Endometrial microvascular endothelial cells (primary cell): Measurements from ENCODE around the gene GCG. TPM values are rescaled to one million over a fixed set of nuclear protein-coding genes. Genes with fewer than 3 reads are reported as not detected.

ENCODE experiments used
- in situ Hi-C: cut with HindIII; loops from 2 replicates; pipeline ENCODE4 v1.10.0; 2017; ENCODE audit warnings: low sequenced_read_pairs, low pct_unique_long_range_greater_than_20kb; ENCODE audit errors: inconsistent ontology term
- total RNA-seq: library from RNA; depleted of rRNA; stranded (reverse); fragments of >200 nt; gene quantifications from one replicate; pipeline ENCODE4 v1.2.3, GENCODE V29; 2015; ENCODE audit errors: inconsistent ontology term

The GCG gene
- total RNA-seq, 1 donor from 2014 or later, result not detected

GRCh38 chr2:162155093-162155492, 3.0 kb upstream of the GCG start:
- in situ Hi-C loops, result no loop called here

DNA sequence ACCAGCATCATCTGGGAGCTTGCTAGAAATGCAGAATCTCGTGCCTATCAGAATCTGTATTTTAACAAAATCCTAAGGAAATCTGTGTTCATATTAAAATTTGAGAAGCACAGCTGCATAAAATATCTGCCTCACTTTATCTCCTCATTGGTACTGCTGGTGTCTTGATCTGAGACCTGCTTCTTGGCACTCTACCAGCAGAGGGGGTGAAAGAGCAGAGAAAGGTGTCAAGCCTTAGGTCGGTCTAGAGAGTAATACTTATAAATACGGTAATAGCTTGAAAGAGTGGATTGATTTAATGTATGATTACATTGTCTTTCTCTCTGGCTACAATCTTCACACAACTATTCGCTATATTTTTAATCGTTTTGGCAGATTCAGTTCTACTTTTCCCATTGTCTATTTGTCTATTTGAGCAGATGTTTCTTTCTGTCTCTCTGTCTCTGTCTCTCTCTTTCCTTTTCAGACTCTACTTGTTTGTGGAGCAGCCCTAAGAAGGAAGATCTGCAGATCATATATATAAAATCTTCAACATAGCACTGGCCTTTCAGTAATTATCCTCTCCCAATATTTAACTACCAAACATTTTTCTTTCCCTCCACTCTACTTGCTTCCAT, 1.7 kb upstream of the GCG start:
- in situ Hi-C loops, result no loop called here

DNA sequence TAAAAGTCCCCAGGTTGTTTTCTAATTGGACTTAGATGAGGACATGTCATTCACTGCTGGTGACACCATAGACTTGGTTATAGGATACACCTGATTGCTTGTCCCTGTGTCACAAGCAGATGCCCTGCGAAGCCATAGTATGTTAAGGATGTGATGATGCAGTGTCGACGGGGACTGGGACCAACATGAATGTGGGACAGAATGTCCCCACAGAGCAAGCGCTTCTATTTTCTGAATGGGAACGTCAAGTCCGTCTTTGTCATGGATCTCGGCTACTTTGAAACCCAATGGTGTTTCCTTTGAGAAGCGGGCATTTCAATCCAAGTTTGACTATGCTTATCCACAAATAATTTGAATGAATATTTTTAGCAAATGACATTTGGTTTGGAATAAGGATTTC, 2.1 kb downstream of the GCG start:
- in situ Hi-C loops, result no loop called here

- in situ Hi-C loops, result no loop called here
Measured at GRCh38 chr2:162149466-162149865, 2.6 kb downstream of the GCG start.

GRCh38 chr2:162148956-162149355, 3.1 kb downstream of the GCG start:
- in situ Hi-C loops, result no loop called here

DNA sequence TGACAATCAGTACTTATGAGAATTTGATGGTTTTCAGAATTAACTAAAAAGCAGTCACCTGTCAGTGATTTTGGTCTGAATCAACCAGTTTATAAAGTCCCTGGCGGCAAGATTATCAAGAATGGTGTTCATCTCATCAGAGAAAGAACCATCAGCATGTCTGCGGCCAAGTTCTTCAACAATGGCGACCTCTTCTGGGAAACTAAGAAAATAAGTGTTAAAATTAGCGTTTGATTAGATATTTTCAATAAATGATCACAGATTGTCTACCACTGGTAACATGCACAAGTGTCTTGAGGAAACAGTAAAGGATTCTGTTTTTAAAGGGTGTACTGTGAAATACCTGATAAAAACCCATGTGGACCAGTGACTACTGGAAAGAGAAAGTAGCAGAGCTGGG, 8.1 kb downstream of the GCG start:
- in situ Hi-C loops, result no loop called here

GRCh38 chr2:162138310-162138709, 13.7 kb downstream of the GCG start:
- in situ Hi-C loops, result no loop called here

- in situ Hi-C loops, result no loop called here
Measured at GRCh38 chr2:162127422-162127821, 24.6 kb downstream of the GCG start.

DNA sequence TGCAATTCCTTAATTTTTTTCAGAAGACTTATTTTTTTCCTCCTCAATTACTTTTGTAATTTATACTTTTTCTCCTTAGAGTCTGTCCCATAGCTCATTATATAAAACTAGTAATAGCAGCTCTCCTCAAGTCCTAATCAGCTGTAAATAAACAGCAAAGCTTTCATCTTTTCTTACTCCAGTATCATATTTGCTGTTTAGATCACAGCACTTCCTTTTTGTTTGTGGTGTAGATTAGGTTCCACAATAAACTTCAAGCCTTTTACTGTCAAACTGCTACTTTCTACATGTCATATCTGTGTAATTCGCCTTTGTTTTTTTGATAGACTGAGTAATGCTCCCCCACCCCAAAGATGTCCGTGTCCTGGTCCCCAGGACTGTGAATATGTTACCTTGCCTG, 25.5 kb downstream of the GCG start:
- in situ Hi-C loops, result no loop called here

DNA sequence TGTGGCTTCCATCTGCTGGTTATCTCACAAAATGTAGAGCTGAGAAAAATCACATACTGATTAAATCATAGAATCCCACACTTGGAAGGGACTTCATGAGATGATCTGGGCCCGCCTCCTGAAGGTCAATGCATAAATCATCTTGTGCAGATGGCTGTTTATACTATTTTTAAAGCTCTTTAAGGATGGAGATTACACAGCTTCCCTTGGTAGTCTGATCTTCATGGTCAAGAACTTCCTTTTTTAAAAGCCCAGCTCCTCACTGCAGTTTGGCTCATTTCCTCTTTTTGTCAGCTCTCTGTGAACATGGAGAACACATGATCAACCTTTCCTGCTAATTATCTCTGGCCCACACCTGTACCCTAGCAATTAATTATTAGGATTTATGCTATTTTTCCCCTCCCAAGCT, 25.9 kb downstream of the GCG start:
- in situ Hi-C loops, result no loop called here

GRCh38 chr2:162125138-162125537, 26.9 kb downstream of the GCG start:
- in situ Hi-C loops, result no loop called here

- in situ Hi-C loops, result no loop called here
Measured at GRCh38 chr2:162123806-162124758, 28.0 kb downstream of the GCG start.

DNA sequence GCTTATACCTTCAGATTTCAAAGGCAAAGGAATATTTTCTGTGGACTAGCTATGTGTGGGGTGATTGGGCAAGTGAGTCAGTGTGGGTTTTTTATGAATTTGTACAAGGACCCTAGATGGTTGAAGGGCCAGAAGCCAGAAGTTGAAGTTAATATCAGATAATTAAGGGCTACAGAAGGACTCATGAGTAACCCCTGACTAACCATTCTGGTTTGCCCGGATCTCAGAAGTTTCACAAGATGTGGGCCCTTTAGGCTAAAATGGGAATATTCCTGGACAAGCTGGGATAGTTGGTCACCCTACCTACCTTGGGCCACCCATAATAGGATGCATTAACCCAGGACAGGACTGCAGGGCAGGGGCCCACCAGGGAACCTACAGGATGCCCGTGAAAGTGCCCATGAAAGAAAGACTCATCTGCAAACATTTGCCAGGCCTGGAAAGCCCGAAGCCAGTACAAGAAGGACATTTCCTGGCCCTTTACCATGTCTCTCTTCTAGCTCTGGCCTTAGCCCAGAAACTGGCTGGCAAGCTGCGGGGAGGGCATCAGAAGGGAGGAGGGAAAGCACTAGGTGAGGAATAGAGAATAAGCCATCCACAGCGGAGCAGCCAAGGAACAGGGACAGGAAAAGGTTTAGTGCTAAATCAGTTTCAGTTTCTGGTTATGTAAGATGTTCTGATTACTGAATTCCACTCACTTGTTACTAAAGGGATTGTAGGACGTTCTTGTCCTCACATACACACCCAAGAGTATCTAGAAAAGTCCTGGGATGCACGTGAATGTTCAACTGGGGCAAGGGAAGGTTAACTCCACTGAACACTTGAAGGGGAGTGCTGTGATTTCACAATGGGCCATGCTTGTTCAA, 33.6 kb downstream of the GCG start:
- in situ Hi-C loops, result no loop called here

GRCh38 chr2:162116352-162116751, 35.7 kb downstream of the GCG start:
- in situ Hi-C loops, result no loop called here

DNA sequence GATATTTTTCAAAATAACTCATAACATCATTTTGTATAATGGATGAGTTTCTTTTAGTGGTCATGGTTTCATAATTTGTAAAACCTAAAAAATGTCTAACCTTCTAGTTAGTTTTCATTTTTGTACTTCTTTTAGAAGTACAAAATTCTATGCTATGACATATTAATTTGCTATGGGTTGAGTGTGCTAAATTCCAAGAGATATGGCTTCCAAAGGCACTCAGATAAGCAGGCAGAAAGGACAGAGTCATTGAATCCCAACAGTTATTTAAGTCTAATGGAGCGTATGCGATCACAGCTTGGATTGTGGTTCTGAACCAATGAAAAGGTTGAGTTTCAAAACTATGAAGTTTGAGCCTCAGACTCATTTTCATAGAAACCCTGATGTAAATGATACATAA, 37.0 kb downstream of the GCG start:
- in situ Hi-C loops, result no loop called here

GRCh38 chr2:162114271-162114670, 37.8 kb downstream of the GCG start:
- in situ Hi-C loops, result no loop called here

GRCh38 chr2:162113776-162114168, 38.3 kb downstream of the GCG start:
- in situ Hi-C loops, result no loop called here

DNA sequence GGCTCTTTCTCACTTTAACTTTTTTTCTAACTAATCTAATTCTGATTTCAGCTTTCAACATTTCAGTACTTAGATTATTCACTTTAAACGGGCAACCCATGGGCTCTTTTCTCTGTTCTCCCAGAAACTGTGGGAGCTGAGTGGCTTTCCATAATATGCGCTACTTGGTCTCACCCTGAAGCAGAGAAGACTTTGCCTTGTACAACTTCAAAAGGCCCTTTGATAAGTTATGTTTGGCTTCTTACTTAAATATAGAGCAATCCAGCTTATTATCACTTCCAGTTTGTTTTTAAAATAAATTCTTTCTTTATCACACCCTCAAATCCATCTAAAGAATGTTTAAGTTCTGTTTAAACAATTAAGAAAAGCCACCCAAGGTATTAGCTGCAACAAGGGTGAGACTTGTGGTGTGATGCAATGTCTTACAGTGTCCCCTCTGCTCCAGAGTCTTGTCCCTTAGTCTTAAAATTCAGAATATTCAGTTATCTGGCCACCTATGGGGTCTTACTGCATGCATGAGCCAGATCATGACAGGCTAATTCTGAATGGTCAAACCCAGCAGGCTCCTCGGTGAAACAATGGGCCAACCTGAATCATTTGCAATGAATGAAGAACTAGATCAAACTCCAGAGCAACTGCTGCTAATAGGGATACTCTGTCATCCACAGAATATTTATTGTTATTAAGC, 38.8 kb downstream of the GCG start:
- in situ Hi-C loops, result no loop called here
